Activated CD8-positive, alpha-beta T cell treated with anti-CD3 and anti-CD28 coated beads for 36 hours (primary cell): Measurements from ENCODE around the gene GJC2. TPM values are rescaled to one million over a fixed set of nuclear protein-coding genes. Genes with fewer than 3 reads are reported as not detected.
"Not testable (repeated sequence)": the region's sequence is repeated elsewhere in the genome, so short reads cannot be mapped to it uniquely, and the experiment has no call there.

ENCODE experiments used
- ATAC-seq: fragments of 200-7000 bp; cut with Tn5 transposase; one replicate; pipeline ENCODE4 v1.10.0; 2021; ENCODE audit warnings: mild to moderate bottlenecking, moderate library complexity
- CTCF ChIA-PET: fragments of 350-600 bp; sonication (Branson Sonifier 250); formaldehyde crosslinking; loops from one replicate; lab custom pipeline; 2021; ENCODE audit warnings: antibody characterized with exemption; lab: Charles Lee
- POLR2A ChIA-PET: fragments of 350-600 bp; sonication (Branson Sonifier 250); formaldehyde crosslinking; loops from one replicate; lab custom pipeline; 2021; ENCODE audit warnings: antibody characterized with exemption; lab: Charles Lee
- DNase-seq: peaks from one replicate; pipeline ENCODE4 v3.0.0-alpha.2; 2020
- H3K27ac Mint-ChIP-seq: one replicate; pipeline ENCODE4 v1.8.0; 2021; ENCODE audit warnings: mild to moderate bottlenecking, mixed read lengths
- H3K27me3 Mint-ChIP-seq: one replicate; pipeline ENCODE4 v1.8.0; 2021; ENCODE audit warnings: mixed read lengths
- H3K36me3 Mint-ChIP-seq: one replicate; pipeline ENCODE4 v1.8.0; 2021; ENCODE audit warnings: low read depth, mixed read lengths
- H3K4me1 Mint-ChIP-seq: one replicate; pipeline ENCODE4 v1.8.0; 2021; ENCODE audit warnings: low read depth, mixed read lengths
- H3K4me3 Mint-ChIP-seq: one replicate; pipeline ENCODE4 v1.8.0; 2021; ENCODE audit warnings: mild to moderate bottlenecking, moderate library complexity, mixed read lengths
- H3K9me3 Mint-ChIP-seq: one replicate; pipeline ENCODE4 v1.8.0; 2021; ENCODE audit warnings: mixed read lengths
- intact Hi-C: fragments of 100-400 bp; cut with micrococcal nuclease; formaldehyde crosslinking; loops from one replicate; pipeline ENCODE4 v1.10.0; 2022
- total RNA-seq, 2 experiments: library from RNA; stranded (reverse); gene quantifications; one replicate each; pipeline ENCODE4 v1.2.3, GENCODE V29; 2021
- TF ChIP-seq, protein P1 (sequence below): fragments of 200-600 bp; IDR thresholded peaks from one replicate; pipeline ENCODE4 v1.8.0; 2022; ENCODE audit warnings: antibody characterized with exemption, mild to moderate bottlenecking

GJC2 gene
- total RNA-seq, 2 experiments from 2014 or later, result 3.4 to 3.5 TPM

DNA sequence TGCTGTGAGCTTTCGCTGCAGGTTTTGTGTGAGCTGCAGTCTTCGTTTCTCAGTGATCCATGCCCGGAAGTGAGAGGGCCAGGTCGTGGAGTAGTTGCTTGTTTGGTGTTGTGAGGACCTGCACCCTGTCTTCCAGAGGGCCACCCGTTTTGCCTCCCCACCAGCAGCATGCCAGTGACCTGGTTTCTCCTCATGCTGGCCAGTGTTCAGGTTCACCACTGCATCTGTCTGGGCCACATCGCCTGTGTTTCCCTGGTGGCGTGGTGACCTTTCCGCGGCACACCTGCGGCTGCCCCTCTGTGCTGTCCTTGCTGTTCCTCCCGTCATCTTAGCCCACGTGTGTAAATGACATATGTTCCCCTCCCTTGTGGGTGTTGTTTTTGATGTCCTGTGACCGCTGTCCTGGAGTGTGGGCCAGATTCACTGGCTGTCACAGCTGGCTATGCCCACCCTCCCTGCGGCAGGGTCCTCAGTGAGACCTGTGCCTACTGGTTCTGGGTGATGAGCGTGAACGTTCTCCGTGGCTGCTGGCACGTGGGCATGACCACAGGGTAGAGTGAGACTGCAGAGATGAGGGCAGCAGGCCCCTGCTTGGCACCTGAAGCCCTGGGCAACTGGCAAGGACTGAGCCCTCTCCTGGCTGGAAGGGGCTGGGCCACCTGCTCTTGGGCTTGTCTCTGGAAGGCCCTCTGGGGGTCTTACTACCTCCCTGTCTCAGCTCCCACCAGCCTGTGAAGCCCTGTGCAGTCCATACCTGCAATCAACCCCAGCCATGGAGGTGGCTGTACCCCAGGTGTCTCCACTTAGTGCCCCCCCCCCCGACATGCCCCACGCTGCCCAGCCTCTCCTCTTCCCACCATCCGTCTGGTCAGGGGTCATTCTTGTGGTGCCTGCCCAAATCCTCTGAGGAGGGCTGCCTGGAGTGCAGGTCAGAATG is 23.1 kb downstream of the GJC2 start:
- no peak for DNase-seq
- intact Hi-C loops, result no loop called here
- POLR2A ChIA-PET, result no interaction called here
- H3K27me3 Mint-ChIP-seq, result no peaks in the 10 kb centered on the region
- TF ChIP-seq, protein P1, sequence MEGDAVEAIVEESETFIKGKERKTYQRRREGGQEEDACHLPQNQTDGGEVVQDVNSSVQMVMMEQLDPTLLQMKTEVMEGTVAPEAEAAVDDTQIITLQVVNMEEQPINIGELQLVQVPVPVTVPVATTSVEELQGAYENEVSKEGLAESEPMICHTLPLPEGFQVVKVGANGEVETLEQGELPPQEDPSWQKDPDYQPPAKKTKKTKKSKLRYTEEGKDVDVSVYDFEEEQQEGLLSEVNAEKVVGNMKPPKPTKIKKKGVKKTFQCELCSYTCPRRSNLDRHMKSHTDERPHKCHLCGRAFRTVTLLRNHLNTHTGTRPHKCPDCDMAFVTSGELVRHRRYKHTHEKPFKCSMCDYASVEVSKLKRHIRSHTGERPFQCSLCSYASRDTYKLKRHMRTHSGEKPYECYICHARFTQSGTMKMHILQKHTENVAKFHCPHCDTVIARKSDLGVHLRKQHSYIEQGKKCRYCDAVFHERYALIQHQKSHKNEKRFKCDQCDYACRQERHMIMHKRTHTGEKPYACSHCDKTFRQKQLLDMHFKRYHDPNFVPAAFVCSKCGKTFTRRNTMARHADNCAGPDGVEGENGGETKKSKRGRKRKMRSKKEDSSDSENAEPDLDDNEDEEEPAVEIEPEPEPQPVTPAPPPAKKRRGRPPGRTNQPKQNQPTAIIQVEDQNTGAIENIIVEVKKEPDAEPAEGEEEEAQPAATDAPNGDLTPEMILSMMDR, result no peak
- peaks cover 8% of the 10 kb centered on the region for H3K4me1 Mint-ChIP-seq
- no peak overlapping the region for H3K27ac Mint-ChIP-seq
- no peak overlapping the region for H3K4me3 Mint-ChIP-seq
- no peaks in the 10 kb centered on the region for H3K36me3 Mint-ChIP-seq
- CTCF ChIA-PET, result no interaction called here
- H3K9me3 Mint-ChIP-seq, result no peaks in the 10 kb centered on the region
- ATAC-seq, result no peak

GRCh38 chr1:228173528-228174481 is 24.1 kb downstream of the GJC2 start:
- ATAC-seq, result peak; percentile 61
- CTCF ChIA-PET, H3K4me1 Mint-ChIP-seq: not testable (repeated sequence)

GRCh38 chr1:228174482-228175315 is 25.0 kb downstream of the GJC2 start:
- DNase-seq, result no peak
- CTCF ChIA-PET, result no interaction called here

More at GRCh38 chr1:228173528-228174481, 24.1 kb downstream of the GJC2 start:
- H3K27ac Mint-ChIP-seq, POLR2A ChIA-PET, H3K36me3 Mint-ChIP-seq, intact Hi-C loops, H3K27me3 Mint-ChIP-seq, H3K9me3 Mint-ChIP-seq, H3K4me3 Mint-ChIP-seq: not testable (repeated sequence)
- peak; percentile 34 for DNase-seq

GRCh38 chr1:228175316-228176023 is 25.7 kb downstream of the GJC2 start:
- Mint-ChIP-seq H3K4me3 (no peak overlapping the region), H3K27me3 (no peaks in the 10 kb centered on the region), H3K36me3 (no peaks in the 10 kb centered on the region), H3K4me1 (peaks cover 2% of the 10 kb centered on the region), H3K9me3 (no peaks in the 10 kb centered on the region), H3K27ac (no peak overlapping the region)
- DNase-seq (no peak), ATAC-seq (no peak)
- TF ChIP-seq, protein P1, result no peak
- ChIA-PET CTCF (interaction anchor here (6.2 kb wide), 1 partner anchor 9 kb away, joined by 28 read pairs; the partner anchor contains the start of gene IBA57), POLR2A (interaction anchor here (1.1 kb wide), 1 partner anchor 29 kb away, joined by 3 read pairs; no protein-coding TSS in a partner anchor)
- intact Hi-C loops, result no loop called here

More at GRCh38 chr1:228174482-228175315, 25.0 kb downstream of the GJC2 start:
- H3K4me3 Mint-ChIP-seq, result no peak overlapping the region
- intact Hi-C loops, result no loop called here
- H3K27ac Mint-ChIP-seq, result no peak overlapping the region
- TF ChIP-seq, protein P1, result no peak
- H3K4me1 Mint-ChIP-seq, result peaks cover 4% of the 10 kb centered on the region
- no peaks in the 10 kb centered on the region for H3K36me3 Mint-ChIP-seq
- no peaks in the 10 kb centered on the region for H3K9me3 Mint-ChIP-seq
- POLR2A ChIA-PET, result no interaction called here
- ATAC-seq, result peak; percentile 56
- no peaks in the 10 kb centered on the region for H3K27me3 Mint-ChIP-seq
